T1000 (cell line): ENCODE results near the gene GRIN1.
A peak's percentile ranks its signal among the peaks of the same experiment; 100 is the strongest.

Experiments used
- DNase-seq: peaks from one replicate; lab custom pipeline; 2025; ENCODE audit warnings: mixed read lengths; lab: John Stamatoyannopoulos, UW

GRIN1 gene

DNA sequence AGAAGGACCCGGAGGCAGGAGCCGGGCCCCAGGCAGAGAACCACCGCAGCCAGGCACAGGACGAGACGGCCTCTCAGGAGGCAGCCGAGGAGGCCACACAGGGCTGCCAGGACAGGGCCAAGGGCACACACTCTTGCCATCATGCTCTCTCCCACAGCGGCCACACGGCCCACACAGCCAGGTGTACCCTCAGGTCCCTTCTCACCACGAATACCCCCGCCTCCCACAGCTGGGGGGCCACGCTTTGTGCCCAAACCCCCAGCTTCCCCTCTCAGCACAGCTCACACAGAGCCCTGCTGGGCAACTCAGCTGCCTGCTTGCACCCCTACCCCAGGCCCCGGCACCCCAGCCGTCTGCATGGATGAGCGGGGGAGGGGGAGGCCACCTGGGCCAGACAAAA lies 54.8 kb downstream of the GRIN1 start:
- DNase-seq = no peak

- DNase-seq = no peak
These were observed 55.4 kb downstream of the GRIN1 start for GRCh38 chr9:137194388-137194787.

DNA sequence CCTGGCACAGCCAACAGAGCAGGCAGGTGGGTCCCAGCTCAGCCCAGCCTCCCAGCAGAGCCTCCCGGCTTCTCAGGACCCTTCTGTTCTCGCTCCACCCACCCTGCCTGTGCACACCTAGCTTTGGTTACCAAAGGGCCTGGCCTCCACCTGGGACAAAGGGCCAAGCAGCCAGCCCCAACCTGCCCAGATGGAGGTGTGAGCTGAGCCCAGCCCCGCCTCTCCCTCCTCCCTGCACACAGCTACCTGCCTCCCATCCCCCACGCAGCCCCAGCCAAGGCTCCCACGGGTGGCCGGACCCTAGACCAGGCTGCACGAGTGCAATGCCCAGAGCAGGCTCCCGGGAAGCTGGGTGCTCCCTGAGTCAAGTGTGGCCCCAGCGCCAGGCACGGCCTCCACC lies 56.0 kb downstream of the GRIN1 start:
- no peak for DNase-seq

GRCh38 chr9:137195525-137196220 lies 56.7 kb downstream of the GRIN1 start:
- no peak for DNase-seq

DNA sequence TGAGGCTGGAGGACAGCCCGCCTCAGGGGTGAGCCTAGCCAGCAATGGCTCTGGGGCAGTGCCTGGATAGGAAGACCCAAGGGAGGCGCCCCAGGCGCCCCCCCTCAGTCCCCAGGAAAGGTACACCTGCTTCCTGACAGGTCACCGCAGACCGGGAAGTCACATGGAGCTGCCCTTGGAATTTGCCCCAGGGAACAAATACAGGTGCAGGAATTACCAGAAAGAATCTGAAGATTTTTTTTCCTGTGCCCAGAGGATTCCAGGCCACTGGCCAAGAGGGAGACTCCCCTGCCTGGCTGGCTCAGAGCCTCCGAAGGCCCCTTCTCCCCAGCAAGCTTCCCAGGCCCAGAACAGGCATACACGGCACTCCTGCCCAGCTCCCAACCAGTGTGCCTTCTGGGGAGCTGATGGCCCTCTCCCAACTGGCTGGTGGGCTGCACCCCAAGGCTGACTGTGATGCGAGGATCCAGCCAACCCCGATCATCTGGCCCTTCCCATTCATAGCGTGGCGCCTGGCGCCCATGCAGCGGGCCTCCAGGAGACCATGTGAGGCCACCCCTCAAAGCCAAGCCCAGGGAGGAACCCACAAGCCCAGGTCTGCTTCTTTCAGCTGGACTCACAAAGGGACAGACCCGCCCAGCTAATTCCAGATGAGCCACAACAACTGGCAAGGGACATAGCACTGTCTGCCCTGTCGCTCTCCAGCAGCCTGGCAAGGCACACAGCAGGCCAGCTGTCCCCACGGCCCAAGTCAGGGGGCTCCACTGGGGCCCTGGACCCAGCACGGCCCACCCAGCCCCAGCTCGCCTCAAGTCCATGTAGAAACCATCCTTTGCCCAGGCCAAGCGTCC lies 59.3 kb downstream of the GRIN1 start:
- no peak for DNase-seq

DNA sequence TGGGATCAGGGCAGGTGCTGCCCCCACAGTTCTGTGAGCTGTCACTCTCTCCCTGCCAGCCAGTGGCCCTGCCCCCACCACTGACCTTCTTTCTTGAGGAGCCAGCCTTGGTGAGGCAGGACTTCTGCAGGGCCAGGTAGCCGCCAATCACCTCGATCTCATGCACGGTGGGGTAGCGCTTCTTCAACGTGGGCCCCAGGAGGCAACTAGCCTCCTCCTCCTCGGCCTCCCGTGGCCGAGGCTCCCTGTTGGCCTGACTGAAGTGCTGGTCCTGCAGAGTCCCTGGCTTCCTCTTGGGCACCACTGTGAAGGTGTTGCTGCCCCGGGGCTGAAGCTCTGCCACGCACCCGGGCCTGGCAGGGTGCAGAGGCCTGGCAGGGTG lies 59.9 kb downstream of the GRIN1 start:
- no peak for DNase-seq

GRCh38 chr9:137199411-137200121 lies 60.6 kb downstream of the GRIN1 start:
- DNase-seq = no peak

DNA sequence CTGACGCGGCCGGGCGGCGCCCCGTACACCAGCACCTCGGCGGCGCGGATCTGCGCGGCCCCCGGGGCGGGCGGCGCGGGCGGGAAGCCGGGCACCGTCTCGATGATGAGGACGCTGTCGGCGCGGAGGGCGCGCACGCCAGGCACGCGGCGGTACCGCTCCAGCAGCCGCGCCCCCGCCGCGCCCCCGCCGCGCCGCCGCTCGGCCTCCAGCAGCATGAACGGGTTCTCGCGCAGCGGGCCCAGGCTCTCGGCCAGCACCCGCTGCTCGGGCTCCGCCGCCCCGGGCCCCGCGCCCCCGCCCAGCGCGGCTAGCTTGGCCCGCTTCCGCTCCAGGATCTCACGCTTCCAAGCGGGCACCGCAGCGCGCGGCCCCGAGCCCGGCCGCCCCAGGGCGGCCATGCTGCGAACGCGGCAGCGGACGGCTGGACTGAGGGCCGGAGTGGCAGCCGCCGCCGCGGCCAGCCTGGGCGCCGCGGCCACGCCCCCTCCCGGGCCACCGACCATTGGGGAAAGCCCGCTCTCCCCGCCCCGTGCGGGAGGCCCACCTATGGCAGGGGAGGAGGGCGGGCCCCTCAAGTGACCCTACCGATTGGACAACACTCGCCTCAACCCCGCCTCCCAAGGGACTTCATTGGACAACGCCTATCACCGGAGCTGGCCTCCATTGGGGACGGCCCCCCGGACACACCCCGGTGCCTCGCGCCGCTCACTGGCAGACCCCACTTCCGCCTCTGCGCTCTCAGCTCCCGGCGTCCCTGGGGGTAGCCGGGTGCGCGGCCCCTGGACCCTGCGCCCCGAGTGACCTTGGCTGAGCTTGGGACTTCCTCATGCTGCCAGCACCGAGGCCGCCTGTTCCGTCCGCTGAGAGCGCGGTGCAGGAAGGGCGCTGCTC lies 61.6 kb downstream of the GRIN1 start, which contains the start of gene TPRN:
Gene TPRN (minus strand): TSS at position 431 of the 894 bp plus-strand sequence. CDS start 30 bp downstream, at position 401.
- DNase-seq = peak; percentile 97

GRCh38 chr9:137201205-137201868 lies 62.4 kb downstream of the GRIN1 start:
- DNase-seq = no peak

DNA sequence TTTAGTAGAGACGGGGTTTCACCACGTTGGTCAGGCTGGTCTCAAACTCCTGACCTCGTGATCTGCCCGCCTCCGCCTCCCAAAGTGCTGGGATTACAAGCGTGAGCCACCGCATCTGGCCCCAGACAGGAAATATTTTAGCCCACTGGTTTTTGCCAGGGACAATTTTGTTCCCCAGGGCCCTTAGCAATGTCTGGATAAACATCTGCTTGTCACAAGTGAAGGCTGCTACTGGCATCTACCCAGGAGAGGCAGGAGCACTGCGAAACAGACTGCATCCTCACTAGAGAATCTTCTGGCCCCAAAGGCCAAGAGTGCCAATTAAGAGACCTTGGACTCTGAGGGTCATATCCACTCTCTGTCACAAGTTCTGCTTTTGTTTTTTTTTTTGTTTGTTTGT lies 64.0 kb downstream of the GRIN1 start:
- no peak for DNase-seq

DNA sequence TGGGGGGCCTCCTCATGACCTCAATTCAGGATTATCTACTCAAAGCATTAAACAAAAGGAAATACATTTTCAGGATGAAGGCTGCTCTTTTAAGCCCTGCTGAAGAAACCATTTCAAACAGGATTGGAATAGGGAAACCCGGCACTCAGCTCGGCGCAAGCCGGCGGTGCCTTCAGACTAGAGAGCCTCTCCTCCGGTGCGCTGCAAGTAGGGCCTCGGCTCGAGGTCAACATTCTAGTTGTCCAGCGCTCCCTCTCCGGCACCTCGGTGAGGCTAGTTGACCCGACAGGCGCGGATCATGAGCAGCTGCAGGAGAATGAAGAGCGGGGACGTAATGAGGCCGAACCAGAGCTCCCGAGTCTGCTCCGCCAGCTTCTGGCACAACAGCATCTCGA lies 65.8 kb downstream of the GRIN1 start:
- DNase-seq = no peak

DNA sequence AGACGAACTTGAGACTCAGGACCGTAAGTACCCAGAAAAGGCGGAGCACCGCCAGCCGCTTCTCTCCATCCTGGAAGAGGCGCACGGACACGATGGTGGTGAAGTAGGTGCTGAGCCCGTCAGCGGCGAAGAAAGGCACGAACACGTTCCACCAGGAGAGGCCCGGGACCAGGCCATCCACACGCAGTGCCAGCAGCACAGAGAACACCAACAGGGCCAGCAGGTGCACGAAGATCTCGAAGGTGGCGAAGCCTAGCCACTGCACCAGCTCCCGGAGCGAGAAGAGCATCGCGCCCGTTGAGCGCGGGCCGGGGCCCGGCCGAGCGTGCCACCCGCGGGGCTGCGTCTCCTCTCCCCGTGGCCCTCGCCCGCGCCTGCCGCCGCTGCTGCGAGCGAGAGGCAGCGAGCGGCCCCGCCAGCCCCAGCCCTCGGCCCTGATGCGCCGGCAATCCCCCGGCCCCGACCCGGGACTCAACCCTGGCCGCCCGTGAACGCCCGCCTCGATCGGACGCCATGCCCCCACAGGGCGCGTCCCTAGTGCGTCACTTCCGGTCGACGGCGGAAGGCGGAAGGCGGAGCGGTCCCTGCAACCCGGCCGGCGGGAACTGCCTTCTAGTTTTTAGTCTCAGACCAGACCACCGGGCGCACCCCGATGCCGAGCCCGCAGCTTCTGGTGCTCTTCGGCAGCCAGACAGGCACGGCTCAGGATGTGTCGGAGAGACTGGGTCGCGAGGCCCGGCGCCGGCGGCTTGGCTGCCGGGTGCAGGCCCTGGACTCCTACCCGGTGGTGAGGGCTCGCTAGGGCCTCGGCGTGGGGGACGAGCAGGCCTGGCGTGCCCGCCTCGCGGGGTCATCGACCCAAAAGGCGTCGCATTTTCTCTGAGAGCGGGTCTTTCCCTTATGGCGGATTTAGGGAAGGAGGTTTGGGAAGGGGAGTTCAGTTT lies 66.4 kb downstream of the GRIN1 start, which contains the start of the genes NDOR1 and TMEM203:
Gene NDOR1 (plus strand): TSS at position 575 of the 944 bp plus-strand sequence. CDS start 78 bp downstream, at position 653.
Gene TMEM203 (minus strand): TSS at position 523 of the 944 bp plus-strand sequence. CDS start 234 bp downstream, at position 289.
- peak; percentile 58 for DNase-seq

GRCh38 chr9:137206602-137207001 lies 67.6 kb downstream of the GRIN1 start:
- DNase-seq = no peak

DNA sequence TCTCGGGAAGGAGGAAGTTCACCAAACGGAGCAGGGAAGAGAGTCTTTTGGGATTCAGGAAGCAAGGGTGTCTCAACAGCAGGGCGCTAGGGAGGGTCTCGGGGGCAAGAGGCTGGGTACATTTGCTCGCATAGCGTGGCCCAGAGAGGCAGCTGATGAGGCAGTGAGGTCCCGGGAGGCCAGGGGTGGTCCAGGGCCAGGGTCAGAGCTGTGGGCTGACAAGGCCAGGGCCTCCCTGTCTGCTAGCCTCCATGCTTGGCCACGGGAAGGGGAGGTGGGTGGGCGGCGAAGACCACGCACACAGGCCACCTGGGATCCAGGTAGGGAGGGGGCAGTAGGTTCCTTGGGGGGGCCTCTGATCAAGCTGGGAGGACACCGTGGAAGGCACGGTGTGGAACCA lies 72.6 kb downstream of the GRIN1 start:
- no peak for DNase-seq

DNA sequence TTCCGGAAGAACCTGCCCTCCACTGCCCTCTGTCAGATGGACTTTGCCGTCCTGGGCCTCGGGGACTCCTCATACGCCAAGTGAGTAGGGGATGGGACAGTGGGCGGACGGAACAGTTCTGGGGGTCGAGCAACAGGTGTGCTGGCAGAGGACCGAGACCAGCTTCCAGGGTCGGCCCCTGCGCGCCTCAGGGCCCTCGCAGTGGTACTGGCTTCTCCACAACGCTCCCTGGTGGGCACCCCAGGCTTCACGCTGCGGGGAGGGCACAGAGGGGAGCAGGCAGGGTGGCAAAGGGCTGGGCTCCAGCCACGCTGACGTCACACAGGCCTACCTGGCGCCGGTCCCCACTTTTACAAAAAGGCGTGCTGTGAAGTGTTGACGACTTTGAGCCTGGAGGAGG lies 73.6 kb downstream of the GRIN1 start:
- DNase-seq = no peak

DNA sequence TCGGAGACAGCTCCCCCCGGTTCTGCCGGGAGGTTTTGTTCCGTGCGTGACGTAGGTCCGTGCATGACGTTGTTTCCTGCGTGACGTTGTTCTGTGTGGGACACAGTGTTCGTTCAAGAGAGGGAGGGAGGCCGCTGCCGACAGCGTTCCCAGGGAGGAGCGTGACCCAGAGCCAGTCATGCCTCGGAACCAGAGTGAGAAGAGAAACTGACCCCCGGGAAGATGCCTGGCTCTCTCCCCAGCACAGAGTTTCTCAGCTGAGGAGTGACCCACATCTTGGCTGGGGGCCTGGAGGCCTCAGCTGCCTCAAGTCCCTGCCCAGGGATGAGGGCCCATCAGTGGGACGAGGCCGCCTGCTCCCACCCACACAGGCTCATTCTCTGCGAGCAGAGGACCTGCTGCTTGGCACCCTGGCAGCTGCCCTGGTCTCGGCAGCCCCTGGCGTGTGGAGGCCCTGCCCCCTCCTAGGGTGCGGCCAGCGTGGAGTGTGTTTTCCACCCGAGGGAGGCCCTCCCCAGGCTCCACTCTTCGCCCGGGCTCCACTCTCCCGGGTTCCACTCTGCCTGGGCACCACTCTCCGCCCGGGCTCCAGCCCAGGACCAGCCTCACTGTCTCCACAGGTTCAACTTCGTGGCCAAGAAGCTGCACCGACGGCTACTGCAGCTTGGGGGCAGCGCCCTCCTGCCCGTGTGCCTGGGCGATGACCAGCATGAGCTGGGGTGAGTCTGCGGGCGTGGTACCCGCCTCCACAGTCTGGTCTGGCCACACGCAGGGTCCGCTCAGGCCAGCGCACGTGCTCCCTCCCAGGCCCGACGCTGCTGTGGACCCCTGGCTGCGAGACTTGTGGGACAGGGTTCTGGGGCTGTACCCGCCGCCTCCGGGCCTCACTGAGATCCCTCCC lies 74.5 kb downstream of the GRIN1 start:
- no peak for DNase-seq

- DNase-seq = no peak
These were observed 75.7 kb downstream of the GRIN1 start for GRCh38 chr9:137214620-137215019.

DNA sequence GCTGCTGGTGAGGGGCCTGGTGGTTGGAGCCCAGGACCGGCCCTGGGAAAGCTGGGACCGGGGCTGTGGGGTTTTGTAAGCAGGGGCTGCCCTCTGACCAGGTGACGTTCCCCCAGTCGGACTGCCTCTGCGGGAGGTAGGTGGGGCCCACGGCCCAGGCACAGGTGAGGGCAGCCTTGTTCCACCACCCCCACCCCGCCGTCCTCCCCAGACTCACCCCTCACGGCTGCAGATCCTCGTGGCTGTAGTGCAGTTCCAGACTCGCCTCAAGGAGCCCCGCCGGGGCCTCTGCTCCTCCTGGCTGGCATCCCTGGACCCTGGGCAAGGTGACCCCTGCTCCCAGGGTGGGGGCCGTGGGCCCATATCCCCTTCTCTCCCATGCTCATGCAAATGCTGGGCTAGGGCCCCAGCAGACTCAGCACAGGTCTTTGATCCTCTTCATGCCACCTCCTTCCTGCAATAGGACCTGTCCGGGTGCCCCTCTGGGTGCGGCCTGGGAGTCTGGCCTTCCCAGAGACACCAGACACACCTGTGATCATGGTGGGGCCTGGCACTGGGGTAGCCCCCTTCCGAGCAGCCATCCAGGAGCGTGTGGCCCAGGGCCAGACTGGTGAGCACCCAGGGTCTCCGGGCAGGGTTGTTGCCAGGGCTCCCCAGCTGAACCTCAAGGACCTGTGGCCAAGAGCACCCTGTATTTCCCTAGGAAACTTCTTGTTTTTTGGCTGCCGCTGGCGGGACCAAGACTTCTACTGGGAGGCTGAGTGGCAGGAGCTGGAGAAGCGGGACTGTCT lies 76.4 kb downstream of the GRIN1 start:
- DNase-seq = no peak
